HEK293 (cell line): Measurements from ENCODE around the gene OR51E1.

Experiments
- CTCF ChIP-seq: fragments of 450-650 bp; formaldehyde crosslinking; IDR thresholded peaks from 2 replicates; pipeline ENCODE4 v1.5.1; 2016; ENCODE audit warnings: missing biosample characterization, missing genetic modification characterization
- SP2 ChIP-seq: fragments of 450-650 bp; formaldehyde crosslinking; IDR thresholded peaks from 2 replicates; pipeline ENCODE4 v1.5.1; 2016; ENCODE audit warnings: missing biosample characterization, missing genetic modification characterization
- ZBTB11 ChIP-seq: fragments of 450-650 bp; formaldehyde crosslinking; conservative IDR thresholded peaks from 2 replicates; pipeline ENCODE4 v1.5.1; 2016; ENCODE audit warnings: low read depth, missing biosample characterization, missing genetic modification characterization
- ZNF274 ChIP-seq, 2 experiments: fragments of 200-500 bp in 1 of 2; fragments of 450-650 bp in 1 of 2; sonication (Bioruptor generic) in 1 of 2; formaldehyde crosslinking in 1 of 2; IDR thresholded peaks; 2 replicates each; pipeline versions ENCODE4 v1.5.1 to v1.6.1; 2014 to 2016; ENCODE audit warnings: borderline replicate concordance in 1 of 2, inconsistent platforms in 1 of 2, low read length in 1 of 2, missing biosample characterization in 1 of 2, missing genetic modification characterization in 1 of 2
- ZNF843 ChIP-seq: fragments of 450-650 bp; formaldehyde crosslinking; IDR thresholded peaks from 2 replicates; pipeline ENCODE4 v1.5.1; 2016; ENCODE audit warnings: missing biosample characterization, missing genetic modification characterization

GRCh38 chr11:4636136-4636535 lies 7.6 kb upstream of the OR51E1 start:
- no peak for TF ChIP-seq CTCF (tag by site-specific recombination)
- no peak for TF ChIP-seq SP2
- no peak for TF ChIP-seq ZNF274 (IDR thresholded peaks at IDR 0.05; ENCODE audit: low read length)
- TF ChIP-seq ZNF274 (tag by site-specific recombination; IDR thresholded peaks at IDR 0.05; ENCODE audit: borderline replicate concordance): no peak
- no peak for TF ChIP-seq ZBTB11 (tag by site-specific recombination)
- no peak for TF ChIP-seq ZNF843 (tag by site-specific recombination)
